NCI-H82 (cell line): ENCODE measurements around the gene PITPNB.
A peak's percentile ranks its signal among the peaks of the same experiment; 100 is the strongest.

ENCODE experiments used
- DNase-seq: peaks from one replicate; lab custom pipeline; 2025; lab: John Stamatoyannopoulos, UW

PITPNB gene

DNA sequence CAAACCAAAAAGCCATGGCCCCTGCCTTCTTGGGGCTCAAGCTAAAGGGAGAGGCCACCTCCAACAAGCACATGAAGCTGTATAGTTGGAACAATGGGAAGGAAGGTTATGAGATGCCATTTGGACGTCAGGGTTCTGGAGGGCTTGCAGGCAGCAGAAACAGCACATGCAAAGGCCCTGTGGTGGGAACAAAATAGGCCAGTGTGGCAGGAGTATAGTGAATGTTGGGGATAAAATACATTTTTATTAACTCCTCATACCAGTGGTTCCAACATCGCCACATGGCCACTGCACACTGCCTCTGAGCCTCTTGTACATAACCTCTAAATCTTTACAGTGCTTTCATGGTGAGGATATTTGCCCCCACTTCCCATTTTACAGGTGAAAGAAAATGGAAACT is 85.3 kb downstream of the PITPNB start:
- no peak for DNase-seq

DNA sequence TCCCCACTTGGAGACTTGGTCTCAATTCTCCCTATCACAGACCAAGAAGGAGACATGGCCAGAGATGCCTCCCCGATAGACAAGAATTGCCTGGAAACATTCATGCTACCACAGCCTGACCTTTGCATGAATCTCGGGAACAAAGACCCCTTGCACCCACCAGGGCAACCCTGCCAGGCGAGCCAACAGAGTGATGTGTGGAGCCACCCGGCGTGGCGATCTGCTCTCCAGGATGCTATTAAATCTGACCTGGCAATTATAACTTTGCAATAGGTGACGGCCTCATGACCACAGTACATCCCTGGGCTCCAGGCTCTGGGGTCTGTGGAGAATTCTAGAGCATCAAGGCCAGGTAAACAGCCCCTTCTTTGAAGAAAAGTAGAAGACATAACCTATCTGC is 86.5 kb downstream of the PITPNB start:
- DNase-seq, result no peak

DNA sequence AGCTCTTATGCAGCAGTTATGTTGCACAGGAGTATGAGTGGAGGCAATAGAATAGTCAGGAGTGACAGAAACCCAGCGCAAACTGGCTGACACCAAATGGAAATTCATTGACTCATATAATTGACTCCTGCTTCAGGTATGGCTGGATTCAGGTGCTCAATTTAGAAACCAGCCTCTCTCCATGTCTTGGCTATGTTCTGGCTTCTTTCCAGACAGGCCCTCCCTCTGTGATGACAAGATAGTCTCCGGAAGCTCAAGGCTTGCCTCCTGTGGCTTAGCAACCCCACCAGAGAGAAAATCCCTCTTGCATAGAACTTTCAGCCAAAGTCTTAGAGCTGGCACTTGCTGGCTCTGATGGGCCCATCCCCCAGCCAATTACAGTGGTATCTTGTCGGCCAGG is 89.4 kb downstream of the PITPNB start:
- DNase-seq, result no peak

DNA sequence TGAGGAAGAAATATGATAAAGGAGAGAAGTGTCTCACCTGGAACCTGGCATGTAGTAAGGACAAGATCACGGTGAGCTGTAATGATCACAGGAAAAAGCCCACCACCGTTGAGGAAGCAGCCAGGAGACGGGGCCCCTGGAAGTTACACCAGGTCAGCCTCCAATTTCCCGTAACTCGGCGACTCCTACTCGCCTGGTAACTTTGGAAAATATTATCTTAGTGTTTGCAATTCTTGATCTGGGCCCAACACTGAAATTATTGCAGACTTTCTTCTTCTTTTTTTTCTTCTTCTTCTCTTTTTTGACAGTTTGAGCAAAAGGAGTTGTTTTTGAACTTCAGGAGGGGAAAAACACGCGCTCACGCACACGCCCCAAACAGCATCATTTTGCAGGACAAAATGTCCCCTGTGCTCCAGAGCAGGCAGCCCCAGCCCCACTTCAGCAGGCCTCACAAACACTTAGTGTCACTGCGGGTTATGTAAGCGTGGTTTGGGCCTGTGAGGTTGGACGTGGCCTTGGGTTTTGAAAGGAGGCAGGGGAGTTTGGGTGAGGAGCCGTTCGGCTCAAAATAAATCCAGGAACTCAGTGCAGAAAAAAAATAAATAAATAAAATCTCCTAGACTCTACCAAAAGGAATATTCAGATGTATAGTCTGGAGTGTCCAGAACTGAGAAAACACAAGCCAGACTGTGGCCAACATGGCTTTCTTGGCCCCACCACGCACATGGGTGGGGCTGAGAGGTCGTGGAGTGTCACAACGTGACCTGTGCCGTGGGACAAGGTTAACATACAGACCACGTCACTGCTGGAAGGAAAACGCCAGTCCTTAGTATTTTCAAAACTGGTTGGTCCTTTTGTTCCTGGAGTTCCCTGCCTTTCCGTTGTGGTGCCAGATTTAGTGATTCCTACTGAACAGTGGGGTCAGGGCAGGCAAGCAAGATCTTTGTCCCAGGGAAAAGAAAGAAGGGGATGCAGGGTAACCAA is 91.2 kb downstream of the PITPNB start:
- DNase-seq, result no peak

- no peak for DNase-seq
These were observed 93.9 kb downstream of the PITPNB start for GRCh38 chr22:27825174-27825573.

DNA sequence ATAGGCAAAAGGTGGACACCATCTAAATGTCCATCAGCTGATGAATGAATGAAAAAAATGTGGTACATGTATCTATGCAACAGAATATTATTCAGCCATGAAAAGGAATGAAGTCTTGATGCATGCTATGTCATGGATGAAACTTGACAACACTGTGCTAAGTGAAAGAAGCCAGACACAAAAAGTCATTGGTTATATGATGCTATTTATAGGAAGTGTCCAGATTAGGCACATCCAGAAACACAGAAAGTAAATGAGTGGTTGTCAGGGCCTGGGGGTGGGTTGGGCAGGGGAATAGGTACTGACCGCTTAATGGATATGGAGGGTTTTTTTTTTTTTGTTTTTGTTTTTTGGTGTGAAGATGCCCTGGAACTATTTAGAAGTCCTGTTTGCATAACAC is 95.8 kb downstream of the PITPNB start:
- no peak for DNase-seq

DNA sequence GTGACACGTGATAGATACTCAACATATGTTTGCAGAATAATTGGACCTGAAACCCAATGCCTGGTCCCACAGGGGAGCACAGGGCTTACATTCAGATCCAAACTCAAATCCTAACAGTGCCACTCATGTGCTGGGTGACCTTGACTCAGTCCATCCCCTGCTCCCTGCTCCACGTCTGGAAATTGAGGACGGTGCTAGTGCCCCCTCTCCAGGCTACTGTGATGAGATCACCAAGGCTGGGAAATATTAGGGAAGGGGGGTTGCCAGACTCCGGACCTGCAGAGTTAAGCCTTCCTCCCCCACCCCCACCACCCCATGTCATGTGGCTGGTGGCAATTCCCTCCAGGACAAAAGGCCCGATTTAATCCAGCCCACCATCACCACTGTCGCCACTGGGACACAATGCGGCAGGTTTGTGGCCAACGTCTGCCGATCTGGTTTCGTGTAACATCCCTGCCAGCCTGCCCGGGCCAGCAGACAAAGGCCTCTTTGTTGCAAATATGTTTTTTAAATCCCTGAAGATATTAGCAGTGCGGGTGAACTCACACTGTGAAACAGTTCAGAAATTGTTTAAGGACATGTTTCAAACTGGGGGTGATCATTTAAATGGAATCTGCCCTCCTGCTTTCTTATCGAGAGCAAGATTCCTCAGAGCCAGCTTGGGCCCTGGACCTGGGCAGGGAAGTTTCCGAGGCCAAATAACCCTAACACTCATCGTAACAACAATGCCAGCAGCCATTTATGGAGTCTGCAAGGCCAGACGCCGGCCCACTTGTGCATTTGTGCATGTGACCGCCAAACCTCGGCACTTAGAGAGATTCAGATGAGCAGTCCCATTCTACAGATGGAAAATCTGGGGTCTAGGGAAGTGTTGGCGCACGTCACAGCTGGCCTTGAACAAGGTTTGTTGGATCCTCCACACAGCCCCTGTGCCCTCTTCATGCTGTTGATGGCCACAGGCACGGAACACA is 97.9 kb downstream of the PITPNB start:
- no peak for DNase-seq

DNA sequence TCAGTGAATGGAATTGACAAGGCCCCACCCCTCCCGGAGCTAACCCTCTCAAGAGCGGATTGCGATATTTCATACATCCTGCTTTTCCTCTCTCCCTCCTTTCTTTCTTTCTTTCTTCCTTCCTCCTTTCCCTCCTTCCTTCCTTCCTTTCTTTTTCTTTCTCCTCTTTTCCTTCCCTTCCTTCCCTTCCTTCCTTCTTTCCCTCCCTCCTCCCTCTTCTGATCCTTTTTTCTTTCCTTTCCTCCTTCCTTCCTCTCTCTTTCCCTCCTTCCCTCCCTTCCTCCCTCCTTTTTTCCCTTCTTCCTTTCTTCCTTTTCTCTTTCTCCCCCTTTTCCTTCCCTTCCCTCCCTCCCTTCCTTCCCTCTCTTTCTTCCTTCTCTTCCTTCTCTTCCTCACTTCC is 102.5 kb downstream of the PITPNB start:
- no peak for DNase-seq

GRCh38 chr22:27815826-27816530 is 103.1 kb downstream of the PITPNB start:
- DNase-seq, result no peak

DNA sequence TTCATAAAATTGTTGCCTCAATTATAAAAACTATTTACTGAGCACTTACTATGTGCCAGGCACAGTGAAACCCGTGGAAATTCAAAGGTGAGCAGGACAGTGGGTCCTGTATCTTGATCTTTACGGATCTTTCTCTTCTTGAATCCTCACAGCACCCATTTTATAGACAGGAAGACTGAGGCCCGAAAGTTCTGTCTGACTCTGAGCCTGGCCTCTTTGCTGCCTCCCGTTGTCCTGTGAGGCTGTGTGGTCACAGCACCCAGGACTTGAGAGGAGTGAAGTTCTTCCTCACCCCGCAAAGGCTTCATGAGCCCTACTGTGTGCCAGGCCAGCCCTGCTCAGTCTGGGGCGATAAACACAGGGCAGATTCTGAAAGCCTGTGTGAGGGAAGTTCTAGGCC is 104.1 kb downstream of the PITPNB start:
- DNase-seq, result no peak

GRCh38 chr22:27811778-27812177 is 107.3 kb downstream of the PITPNB start:
- DNase-seq, result no peak

GRCh38 chr22:27810609-27811151 is 108.4 kb downstream of the PITPNB start:
- peak; percentile 45 for DNase-seq

DNA sequence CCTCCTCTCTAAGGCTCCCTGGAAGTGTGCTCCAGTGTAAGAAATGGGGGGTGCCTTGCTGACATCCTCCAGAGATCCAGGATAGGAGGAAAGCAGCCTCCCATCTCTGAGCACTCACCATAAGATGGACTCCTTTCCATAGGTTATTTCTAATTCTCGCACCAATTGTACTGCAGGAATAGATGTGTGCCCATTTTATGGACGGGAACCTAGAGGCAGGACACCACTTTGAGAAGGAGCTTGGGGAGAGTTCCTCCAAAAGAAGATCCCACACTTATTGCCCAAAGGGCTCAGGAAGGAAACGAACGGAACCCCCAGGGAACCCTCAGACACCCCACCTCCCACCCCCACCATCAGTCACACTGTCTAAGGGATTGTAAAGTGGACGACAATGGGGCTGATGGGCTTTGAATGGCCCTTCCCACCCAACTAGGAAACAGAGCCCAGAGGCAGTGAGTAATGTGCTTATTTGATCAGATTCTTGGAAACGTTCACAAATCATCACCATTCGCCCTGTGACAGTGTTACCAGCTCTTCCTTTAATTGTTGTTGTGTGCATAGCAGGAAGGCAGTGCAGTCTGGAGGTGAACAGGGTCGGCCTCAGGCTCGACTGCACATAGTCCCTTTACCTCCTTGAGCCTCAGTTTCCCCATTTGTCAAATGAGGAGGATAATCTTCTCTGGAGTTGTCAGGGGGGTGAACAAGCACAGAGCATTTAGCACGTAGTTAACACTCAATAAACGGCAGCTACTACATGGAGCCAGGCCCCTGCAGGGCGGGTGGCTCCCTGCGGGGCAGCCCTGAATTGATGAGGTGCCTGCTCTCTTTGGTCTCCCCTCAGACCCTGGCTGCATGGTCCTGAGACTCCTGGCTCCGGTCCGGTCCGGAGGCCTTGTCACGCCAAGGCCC is 109.1 kb downstream of the PITPNB start:
- DNase-seq, result no peak

DNA sequence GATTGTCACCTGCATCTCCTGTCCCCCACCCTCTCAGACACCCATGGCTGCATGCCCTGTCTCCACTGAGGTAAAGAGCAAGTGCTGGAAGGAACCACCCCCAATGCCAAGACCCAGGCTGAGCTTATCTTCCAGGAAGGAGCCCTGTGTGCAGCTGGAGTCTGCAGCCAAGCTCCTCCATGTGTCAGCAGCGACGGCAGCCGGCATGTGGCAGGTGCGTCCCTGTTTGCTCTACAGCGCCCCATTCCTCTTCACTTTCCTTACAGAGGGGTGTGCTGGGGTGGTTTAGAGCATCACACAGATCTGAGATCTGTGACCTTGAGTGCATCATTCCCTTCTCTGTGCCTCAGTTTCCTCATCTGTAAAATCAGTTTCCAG is 109.8 kb downstream of the PITPNB start:
- peak; percentile 58 for DNase-seq

- no peak for DNase-seq
These were observed 110.4 kb downstream of the PITPNB start for GRCh38 chr22:27808451-27809225.

GRCh38 chr22:27805841-27806240 is 113.2 kb downstream of the PITPNB start:
- no peak for DNase-seq

GRCh38 chr22:27804470-27805297 is 114.4 kb downstream of the PITPNB start:
- peak; percentile 68 for DNase-seq

DNA sequence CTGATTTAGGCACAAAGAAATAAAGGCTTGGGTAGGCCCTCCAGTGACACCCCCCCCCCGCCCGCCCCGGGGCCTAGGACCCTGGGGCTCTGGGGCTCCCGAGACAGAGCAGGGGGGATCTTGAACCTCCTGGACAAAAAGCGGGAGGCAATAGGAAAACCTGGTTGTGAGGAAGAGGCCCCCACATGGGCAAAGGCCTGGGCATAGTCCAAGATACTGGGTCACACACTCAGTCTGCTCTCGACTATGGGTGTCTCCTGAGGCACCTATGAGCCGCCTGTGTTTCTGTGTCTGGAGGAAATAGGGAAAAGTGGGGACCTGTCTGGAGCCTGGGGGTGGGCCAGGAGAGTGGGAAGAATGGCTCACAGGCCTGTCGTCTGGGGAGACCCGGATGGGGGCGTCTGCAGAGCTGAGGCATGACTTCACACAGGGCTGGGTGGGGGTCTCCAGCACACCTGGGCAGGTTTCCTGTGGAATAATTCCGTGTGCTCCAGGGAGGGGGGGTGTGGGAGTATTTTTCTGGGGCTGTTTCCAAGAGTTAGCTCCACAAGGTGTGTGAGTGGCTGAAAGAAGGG is 115.1 kb downstream of the PITPNB start:
- no peak for DNase-seq
